Measurements from ENCODE around the gene ADAMTS19.
"Not testable (repeated sequence)": the region's sequence is repeated elsewhere in the genome, so short reads cannot be mapped to it uniquely, and the experiment has no call there.

Gene ADAMTS19

DNA sequence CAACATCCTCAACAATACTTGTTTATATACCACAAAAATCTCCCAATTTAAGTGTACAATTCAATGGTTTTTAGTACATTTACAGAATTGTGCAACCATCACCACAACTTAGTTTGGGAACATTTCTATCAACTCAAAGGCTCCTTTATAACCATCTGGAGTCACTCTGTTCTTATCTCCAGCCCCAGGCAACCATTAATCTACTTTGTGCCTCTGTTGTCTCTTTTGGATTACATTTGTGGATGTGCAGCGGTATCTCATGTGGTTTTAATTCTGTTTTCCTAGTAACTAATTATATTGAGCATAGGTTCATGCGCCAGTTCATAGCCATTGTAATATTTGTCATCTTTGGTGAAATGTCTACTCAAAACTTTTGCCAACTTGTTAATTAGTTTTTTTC, 14.4 kb downstream of the ADAMTS19 start:
- no peak for DNase-seq

DNA sequence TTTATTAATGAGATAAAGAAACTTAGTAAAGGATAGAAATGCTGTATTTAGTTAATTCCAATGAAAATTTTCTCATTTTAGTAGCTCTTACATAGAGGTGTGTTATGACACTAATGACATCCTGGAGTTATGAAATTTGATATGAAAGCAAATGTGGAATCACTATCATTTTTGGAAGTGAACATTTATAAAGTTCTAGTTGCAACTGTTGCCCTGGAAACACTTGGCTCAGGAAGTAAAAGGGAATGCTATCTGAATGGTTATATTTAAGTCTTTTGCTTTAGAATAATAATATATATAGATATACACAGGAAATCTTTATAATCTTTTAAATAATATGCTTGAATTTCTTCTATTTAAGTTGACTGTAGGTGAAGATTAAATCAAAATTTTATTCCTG, 16.7 kb downstream of the ADAMTS19 start:
- no peak for DNase-seq

DNA sequence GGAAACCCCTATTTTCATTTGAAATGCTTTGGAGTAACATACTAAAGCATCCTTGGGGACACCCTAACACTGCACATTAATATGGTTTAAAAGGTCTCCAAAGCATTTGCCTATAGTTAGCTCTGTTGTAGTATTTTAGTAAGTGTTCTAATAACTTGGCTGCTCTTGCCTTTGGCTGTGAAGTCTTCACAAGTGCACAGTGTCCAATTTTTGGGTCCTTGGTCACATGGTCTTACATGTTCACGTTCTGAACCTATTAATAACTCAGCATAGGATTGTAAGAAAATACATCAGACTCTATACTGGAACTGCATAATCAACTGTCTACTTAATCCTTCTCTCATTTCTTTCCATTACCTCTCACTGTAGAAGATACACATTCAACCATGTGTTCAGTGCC, 17.4 kb downstream of the ADAMTS19 start:
- DNase-seq, result no peak

DNA sequence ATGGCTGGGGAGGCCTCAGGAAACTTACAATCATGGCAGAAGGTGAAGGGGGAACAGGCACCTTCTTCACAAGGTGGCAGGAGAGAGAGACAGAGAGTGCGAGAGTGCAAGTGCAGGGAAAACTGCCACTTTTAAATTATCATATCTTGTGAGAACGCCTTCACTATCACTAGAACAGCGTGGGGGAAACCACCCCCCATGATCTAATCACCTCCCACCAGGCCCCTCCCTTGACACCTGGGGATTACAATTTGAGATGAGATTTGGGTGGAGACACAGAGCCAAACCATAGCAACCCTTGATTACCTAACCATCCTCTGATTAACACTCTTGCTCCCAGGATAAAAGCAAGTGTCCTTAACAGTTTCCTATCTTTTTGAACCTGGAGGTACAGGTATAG, 21.1 kb downstream of the ADAMTS19 start:
- DNase-seq, result no peak

DNA sequence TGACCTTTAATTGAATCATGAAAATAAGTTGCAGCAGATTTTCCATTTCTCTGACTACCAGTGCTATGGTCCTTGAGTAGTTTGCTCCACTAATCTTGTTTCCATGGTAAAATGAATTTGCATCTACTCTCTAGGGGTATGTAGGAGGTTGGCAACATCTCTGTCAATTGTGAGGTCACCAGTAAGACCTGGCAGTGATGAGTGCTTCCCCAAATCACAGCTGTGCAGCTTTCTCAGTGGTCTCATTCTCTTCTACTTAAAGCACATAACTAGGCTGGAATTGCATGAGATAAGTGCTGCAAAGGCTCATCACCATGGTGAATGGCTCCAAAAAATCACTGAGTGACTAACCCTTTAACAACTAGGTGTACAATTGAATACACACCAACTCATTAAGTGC, 36.3 kb downstream of the ADAMTS19 start:
- no peak for DNase-seq

DNA sequence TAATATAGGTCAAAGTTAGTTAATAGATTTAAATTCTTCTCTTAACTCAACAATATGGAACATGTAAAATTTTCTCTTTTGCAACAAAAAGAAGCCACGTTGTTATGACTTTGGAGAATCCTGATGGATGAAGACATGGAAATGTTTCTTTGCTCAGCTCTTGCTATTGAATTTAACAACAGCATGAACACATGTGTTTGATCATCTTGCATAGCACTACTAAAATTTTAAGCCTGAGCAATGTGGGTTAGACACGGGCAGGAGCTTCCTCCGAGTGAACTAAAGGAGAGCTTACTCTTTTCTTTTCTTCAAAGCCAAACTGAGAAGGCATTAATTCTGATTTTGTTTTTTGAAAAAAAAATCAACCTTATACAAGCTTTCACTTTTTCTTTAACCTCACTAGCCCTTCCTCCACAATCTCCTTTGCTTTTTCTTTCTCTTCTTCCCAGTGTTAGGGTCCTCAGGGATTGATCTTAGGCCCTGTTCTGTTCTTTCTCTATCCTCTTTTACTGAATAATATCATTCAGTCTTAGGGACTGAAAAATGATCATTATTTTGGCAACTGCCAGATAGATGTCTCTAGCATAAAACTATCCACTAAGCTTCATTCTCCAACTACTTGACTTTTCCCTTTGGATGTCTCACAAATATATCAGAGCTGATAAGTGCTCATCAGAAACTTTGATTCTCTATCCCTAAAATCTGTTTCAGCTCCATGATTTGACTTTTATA, 36.9 kb downstream of the ADAMTS19 start:
- DNase-seq, result no peak

DNA sequence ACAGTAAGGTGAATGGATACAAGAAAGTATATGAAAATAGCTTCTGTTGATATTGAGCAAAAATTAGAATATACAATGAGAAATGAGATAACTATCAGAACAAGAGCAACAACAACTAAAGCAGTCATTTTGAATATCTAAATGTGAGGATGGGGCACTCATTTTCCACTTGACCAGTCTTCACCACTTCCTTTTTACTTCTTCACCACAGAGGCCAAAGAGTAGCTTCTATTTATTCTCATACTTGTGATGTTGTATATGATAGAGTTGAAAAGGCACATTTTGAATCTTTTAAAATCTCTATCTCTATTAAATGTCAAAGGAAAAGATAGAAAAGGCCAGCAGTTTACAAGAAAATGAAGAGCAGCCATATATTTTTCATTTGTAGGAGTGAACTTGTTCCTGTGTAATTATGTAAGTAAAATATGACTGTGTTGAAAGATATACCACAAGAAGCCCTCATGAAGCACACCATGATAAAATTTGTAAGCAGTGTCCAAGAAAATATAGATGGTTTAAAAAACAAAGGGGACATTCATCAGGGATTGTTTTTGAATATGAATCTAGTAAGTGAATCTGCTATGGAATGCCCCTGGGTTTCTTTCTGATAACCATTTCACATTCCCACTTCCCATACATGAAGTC, 39.2 kb downstream of the ADAMTS19 start:
- no peak for DNase-seq

DNA sequence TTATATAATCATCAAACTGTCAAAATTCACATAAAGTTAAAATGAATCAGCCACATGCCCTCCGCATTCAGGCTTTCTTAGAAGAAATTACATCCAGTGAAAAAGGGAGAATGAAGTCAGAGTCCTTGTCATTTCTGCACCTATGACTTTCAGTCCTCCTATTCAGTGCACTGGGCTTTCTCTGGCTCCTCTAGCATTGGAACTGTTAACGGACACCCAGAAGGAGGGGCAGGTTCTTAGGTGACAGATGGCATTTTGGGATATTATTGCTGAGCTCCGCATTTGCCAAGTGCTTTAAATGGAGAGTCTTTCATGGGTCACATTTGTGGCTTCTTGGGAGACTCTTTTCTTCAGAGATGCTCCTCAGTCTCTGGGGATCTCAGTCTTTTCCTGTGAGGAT, 40.0 kb downstream of the ADAMTS19 start:
- no peak for DNase-seq

DNA sequence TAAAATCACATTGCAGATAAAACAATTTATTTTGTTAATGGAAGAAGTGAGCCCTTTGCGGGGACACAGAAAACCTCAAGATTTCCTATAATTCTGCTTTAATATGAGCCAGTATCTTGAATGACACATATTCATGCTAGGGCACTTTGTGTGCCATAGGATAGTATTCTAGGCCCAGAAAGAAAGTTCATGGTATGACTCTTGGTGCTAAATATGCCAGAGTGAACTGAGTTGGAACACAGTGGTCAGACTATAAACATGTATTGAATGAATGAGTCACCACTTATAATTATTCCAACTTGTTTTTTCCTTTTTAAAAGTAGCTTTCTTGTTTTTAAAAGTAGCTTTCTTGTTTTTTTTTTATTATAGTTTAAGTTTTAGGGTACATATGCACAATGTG, 46.0 kb downstream of the ADAMTS19 start:
- no peak for DNase-seq

DNA sequence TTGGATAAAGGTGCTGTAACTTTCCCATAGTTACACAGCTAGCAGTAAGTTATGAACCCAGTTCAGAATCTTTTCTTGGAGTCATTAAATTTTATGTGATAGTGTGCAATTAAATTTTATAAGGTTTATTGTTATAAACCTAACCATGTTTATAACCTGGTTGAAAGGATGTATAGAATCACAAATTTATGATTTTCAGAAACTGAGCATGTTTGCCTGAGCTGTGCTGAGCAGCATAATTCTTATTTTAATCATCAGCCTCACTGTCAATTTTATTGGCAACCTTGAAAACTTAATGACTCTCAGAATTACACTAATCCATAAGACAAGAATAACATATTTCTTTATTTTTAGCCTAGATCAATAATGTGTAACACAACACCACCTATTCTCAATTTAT, 46.9 kb downstream of the ADAMTS19 start:
- no peak for DNase-seq

DNA sequence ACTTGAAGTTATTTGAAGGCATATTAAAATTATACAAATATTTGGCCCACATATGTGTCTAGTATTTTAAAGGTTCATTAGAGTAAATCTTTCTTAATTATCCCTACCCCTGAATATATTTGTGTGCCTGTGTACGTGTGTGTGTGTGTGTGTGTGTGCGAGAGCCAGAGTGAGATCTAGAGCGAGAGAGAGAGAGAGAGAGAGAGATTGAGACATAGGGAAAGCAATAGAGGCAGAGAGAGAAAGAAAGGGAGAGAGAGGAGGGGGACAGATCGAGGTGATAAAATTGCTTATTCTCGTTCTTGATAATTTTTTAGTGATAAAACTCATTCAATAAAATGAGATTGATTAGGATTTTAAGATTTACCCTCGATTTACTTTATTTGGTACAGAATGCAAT, 47.4 kb downstream of the ADAMTS19 start:
- DNase-seq, result no peak

DNA sequence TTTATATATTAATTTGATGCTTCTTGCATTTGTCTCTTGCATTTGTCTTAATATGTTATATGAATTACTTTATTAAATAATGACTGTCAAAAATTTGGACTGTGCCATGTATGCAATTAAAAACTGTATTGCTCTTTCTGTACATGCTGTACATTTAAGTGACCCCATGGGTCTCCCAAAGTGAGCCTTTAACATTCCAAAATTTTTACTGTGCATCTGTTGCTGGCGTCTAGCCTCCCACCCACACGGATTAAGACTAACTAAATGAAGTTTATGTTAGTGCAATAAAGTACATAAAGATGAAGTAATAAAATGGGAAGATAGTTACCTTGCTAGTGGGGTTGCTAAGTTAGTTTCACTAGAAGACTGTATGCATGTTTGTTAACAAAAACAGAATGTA, 48.5 kb downstream of the ADAMTS19 start:
- DNase-seq, result no peak

DNA sequence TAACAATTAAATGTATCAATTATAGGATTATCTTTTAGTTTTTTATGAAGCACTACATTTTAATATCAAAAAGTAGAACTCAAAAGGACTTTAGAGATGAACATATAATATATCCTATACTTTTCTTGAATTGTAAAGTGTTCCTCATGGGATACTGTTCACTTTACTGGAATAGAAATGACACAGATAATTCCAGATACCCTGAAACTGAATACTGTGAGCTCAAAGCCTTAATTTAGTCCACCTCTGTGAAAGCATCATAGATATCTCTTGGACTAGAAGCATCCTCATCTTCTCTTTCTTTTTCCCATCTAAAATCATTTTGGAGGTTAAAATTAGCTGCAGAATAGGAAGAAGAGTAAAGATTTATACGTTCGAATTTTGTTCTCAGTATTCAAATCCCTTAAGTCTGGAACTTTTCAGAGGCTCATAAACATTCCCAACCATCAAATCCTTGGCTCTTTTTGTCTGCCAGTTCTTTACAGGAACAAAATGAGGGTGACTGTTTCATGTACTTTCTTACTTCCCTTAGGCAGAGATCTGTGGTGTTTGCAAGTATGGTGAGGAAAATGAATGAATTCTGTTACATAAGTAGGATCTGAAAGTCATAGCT, 49.4 kb downstream of the ADAMTS19 start:
- no peak for DNase-seq

DNA sequence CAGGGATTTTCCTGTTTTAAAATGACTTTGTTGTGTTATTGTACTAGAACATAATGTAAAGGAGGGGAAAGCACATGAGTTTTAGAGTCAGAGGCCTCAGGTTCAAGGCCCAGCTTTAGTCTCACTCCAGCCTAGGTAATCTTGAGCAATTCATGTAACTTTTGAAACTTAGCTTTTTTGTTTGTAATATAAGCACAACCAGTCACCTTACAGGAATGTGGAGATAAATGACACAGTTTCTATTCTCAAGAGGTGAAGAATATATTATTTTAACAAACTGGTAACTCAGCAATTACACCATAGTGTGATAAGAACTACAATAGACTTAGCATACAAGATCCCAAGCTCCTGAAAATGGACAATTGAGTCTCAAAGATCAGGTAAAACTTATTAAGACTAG, 51.2 kb downstream of the ADAMTS19 start:
- no peak for DNase-seq

DNA sequence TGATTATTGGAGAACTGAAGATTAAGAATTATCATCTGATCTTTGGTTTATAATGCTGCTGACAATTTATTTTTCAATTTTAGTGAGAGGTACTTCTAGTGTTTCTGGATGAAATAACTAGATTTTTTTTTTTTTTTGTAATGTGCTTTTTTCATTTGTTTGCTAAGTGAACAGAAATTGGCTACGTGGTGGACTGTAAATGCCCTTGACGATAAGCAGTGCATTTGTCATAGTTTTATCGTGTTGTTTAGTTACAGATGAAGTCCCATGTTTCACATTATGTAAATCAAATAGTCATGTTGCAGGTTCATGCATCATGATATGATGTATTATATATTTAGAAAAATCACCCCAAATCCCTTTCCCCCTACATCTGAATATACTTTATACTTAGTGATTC, 81.0 kb downstream of the ADAMTS19 start:
- no peak for DNase-seq

DNA sequence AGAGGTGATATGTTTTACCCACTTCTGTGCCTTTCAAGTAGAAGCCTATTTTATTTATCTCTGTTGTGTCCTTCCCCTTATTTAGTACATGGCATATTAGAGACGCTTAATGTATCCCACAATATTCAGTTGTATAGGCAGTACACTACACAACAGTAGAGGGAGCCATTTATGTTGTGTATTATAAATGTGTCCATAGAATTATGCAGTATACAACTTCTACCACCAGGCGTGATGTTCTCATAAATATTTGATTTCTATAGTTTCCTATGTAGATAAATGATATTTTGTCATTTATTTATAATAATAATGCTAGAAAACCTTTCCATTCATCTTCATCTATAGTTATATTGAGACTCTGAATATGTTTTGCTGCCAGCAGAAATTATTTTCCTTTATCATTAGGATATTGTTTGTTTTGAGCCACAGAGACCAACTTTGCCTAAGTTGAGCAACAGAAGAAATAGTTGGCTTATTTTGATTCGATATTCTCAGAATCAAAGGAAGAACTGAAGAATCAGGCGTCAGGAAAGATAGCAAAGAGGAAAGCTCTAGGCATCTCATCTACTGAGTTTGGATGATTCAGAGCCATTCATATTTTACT, 81.7 kb downstream of the ADAMTS19 start:
- no peak for DNase-seq

DNA sequence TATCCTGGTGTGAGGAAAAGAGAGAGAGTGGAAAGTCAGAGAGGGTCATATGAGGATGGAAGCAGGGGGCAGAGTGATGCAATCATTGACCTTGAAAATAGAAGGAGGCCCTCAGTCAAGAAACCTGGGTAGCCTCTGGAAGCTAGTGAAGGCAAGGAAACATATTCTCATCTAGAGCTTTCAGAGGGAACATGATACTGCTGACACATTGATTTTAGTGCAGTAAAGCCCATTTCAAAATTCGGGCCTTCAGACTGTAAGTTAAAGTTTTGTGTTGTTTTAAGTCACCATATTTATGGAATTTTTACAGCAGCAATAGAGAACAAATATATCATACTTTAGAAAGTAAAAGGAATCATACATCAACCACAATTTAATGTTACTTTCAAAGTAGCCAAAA, 87.0 kb downstream of the ADAMTS19 start:
- DNase-seq, result no peak

DNA sequence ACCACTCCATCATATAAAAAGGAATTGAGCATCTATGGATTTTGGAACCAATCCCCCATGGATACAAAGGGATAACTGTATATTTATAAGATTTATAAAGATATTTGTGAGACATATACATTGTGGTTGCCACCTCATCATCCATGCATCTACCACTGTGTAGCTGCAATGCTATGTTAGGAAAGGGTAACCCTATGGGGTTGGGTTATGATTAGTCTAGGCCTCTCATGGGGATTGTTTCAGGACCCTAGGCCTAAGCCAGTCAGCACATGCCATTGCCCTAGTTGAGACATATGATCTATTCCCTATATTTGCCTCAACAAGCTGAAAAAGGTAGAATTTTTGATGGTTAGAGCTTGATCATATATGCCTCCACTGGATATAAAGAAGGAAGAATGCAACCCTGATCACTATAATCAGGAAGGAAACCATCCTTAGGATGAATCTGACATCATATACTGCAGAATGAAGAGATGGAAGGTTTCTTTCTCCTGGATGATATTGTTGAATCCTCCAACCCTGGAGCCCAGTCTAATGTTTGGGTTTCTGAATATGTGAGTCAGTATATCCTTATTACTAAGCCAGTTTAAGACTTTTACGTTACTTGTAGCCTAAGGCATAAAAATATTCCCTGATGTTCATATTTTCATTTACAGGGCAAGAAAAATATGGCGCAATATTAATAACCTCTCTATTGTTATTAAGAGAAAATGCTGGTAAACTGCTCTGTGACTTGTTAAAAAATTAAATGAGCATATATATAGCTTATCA, 94.2 kb downstream of the ADAMTS19 start:
- DNase-seq, result no peak

DNA sequence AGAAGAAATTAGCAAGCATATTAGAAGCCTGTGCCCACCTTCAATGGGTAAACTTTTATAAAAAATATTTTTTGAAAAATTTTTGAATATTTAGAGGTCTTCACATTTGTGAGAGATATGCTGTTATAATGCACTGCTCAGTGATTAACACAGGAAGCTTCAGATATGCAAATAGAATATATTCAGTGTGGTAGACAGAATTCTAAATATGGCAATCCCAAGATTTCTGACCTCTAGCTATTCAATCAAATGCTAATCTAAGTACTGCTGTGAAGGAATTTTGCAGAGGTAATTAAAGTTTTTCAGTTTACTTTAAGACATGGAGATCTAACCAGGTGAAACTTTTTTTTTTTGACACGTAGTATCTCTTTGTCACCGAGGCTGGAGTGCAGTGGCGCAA, 103.5 kb downstream of the ADAMTS19 start:
- DNase-seq, result no peak

DNA sequence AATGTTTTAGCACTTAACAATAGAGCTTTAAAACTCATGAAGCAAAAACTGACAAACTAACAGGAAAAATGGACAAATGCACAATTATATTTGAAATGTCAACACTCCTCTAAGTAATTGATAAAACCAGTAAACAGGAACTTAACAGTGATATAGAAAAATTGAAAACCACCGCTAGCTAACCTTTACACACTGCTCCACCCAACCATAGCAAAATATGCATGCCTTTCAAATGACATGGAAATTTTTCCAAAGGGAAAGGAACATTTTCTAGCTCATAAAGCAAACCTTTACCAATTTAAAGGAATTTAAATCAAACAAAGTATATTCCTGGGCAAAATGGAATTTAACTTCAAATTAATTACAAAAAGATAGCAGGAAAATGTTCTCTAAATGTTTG, 109.2 kb downstream of the ADAMTS19 start:
- no peak for DNase-seq

DNA sequence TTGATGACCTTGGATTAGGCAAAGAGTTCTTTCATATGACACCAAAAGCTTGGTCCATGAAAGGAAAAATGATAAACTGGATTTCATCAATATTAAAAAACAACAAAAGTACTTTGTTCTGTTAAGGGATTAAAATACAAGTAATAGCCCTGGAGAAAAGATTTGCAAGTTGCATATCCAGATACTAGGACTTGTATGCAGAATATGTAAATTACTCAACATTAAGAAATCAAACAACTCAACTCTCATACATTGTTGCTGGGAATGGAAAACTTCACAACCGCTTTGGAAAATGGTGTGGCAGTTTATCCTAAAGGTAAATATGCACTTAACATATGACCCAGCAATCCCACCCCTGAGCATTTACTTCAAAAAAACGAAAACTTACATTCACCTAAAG, 112.0 kb downstream of the ADAMTS19 start:
- DNase-seq, result no peak

DNA sequence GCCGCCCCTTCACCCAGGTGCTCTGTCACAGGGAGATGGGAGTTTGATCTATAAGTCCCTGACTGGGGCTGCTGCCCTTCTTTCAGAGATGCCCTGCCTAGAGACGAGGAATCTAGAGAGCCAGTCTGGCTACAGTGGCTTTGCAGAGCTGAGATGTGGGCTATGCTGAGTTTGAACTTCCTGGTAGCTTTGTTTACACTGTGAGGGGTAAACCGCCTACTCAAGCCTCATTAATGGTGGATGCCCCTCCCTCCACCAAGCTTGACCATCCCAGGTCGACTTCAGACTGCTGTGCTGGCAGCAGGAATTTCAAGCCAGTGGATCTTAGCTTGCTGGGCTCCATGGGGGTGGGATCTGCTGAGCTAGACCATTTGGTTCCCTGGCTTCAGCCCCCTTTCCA, 124.4 kb downstream of the ADAMTS19 start:
- not testable (repeated sequence) for DNase-seq

DNA sequence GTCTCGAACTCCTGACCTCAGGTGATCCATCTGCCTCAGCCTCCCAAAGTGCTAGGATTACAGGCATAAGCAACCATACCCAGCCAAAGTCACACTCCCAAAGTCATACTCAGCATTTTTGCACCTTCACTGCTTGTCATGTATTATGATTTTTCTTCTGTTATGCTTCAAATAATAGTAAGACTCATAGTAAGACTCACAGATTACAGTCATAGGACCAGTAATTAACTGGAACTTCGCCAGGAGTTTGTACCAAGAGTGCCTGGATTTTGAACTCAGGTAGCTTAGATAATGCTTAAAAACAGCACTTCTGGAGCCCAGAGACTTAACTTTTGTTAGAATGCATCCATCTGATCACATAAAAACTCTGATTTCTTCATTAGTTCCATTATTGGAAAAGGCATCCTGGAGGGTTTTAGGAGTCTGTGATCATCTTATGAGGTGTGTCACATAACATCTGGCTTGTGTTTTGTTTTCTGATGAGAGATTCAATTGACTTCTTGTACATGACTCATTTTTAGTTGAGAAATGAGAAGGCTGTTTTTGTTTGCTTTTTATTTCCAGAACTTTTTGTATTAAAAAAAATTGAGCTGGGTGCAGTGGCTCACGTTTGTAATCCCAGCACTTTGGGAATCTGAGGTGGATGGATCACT, 131.5 kb downstream of the ADAMTS19 start:
- DNase-seq, result no peak
